GM19324 (cell line): ENCODE results near the gene CES2.
A peak's percentile ranks its signal among the peaks of the same experiment; 100 is the strongest.
"Not testable (repeated sequence)": the region's sequence is repeated elsewhere in the genome, so short reads cannot be mapped to it uniquely, and the experiment has no call there.

Experiments used
- ATAC-seq: cut with Tn5 transposase; IDR thresholded peaks from one replicate; pipeline ENCODE4 v1.9.1; 2021; ENCODE audit warnings: mild to moderate bottlenecking, moderate library complexity; ENCODE audit not compliant: unreplicated experiment, low FRiP score

The CES2 gene

DNA sequence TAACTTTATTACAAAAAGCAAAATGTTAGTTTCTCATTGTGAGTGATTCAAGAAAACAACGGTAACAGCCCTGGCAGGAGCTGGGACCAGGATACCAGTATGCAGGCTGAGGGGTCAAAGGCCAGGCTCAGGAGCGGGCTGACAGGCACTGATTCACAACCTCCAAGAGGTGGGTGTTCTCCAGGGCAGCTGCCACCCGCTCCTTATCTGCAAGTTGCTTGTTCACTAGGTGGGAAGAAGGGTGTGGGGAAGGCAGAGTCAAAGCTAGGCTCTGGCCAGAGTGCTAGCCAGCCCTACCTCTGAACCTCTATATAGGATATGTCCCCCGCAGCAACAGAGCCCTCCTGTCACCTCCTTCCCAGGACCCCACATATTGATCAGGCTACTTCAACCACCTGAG lies 3.2 kb upstream of the CES2 start:
- no peak for ATAC-seq

DNA sequence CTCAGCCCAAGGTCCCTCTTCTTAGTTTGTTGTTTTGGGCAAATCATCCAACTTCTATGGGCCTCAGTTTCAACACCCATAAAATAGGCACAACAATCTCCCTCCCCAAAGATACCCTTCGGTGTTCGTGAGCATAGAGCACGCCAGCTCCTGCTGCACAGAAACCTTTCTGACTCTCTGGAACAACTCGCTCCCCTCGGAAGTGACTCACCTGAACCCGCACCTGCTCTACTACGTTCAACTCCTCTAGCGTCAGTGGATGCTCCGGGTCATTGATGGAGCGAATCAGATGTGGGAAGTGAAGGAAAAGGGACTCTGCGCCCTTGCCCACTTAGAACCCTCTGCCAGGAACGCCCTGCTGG lies 1.6 kb upstream of the CES2 start:
- no peak for ATAC-seq

DNA sequence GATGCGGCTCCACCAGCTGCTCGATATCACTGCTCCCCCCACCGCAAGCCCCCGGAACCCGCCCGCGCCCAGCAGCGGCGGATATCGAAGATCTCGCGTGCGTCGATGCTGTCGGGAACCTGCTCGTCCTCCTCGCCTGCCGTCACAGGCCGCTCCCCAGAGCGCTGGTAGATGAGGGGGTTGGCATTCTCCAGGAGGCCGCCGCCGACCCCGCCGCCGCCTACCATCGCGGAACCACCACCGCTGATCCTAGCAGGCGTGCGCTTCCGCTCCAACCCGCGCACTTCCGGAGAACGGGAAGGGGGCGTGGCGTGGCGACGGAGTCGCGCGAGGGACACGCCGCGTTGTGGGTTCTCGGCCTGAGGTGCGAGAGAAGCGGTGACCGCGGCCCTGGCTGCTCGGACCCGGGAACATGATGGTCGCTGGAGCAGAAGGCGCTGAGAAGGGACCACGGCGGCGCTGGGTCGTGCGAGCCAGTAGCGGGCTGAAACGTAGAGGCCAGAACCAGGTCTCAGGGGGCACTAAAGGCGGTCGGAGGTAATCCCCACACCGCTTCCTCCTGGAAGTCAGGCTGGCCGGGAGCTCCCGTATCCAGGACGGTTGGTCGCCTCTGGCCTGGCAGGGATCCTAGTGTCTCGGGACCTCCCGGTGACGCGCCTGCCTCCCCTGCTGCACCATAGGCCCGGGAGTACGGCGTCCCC lies 1.0 kb upstream of the CES2 start, which contains the start of gene CIAO2B:
Gene CIAO2B, minus strand, starts transcription at position 265 of the 701 bp plus-strand sequence. Its CDS starts 38 bp downstream, at position 227.
- ATAC-seq: peak; percentile 84

DNA sequence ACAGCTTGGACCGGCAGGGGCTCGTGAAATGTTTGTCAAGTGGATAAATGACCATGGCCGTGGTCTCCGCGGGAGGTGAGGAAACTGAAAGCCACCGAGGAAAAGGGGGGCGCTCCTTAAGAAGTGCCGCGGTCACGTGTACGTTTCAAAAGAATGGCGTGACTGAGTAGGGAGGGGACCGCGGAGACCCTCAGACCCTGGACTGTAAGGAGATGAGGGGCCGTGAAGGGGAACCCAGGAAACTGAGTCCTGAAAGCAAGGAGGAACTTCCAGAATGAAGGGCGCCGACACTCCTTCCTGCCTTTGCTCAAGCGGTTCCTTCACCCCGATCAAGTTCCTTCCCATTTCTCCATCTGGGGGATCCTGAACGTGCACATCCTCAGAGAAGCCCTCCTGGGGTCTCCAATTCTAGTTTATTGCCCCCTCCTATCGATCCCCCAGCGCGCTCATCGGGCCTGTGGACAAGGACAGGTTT lies 440 bp upstream of the CES2 start:
- peak; percentile 14 for ATAC-seq

DNA sequence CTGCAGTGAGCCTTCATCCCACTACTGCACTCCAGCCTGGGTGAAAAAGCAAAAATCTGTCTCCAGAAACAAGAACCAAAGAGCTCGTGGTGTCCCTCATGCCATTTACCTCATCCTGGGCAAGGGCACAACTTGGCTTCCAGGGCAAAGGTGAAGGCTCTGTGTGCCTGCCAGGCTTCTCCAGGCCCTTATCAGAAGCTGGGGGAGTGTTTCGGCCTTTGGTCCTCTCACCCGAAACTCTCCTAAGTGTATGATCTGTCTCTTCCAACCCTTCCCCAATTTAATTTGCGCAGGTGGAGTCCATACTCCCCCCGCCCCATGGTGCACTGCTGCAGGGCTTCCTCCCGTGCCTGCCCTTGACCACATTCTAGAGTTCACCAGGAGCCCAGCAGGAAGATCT lies 1.1 kb downstream of the CES2 start:
- no peak for ATAC-seq

DNA sequence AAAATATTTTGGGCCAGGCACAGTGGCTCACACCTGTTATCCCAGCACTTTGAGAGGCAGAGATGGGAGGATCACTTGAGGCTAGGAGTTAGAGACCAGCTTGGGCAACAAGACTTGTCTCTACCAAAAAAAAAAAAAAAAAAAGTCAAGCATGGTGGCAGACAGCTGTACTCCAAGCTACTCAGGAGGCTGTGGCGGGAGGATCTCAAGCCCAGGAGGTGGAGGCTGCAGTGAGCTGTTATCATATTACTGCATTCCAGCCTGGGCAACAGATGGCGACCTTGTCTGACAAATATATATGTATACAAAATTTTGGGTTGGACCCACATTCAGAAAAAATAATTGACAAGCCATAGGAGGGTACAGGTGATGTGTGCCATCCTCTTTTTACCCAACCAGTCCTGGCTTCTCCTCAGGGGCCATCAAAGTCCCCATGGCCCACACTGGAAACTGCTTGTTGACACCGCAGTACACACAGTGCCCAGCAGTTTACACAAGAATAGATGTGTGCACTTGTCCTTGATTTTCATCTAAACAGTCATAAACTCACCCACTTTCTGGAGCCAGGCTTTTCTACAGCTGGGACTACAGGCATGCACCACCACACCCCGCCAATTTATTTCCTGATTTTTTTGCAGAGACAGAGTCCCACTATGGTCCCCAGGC lies 1.7 kb downstream of the CES2 start:
- no peak for ATAC-seq

DNA sequence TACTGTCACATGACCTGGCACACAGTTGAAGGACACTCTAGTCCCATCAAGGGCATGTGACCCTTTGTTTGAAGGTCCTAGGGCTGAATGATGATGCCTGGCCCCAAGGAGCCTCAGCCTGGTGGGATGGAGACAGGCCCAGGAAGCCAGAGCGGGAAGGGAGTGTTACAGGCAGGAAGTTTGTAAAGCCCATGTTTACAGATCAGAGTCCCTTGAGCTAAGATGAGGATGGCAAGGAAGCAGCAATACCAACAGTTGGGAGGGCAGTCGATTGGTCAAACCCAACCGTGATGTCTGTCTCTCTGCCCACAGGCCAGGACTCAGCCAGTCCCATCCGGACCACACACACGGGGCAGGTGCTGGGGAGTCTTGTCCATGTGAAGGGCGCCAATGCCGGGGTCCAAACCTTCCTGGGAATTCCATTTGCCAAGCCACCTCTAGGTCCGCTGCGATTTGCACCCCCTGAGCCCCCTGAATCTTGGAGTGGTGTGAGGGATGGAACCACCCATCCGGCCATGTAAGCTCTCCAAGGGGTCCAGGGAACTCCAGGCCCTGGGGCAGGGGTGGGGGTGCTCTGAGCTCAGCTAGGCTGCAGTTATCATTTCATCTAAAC lies 2.5 kb downstream of the CES2 start:
- ATAC-seq: no peak

DNA sequence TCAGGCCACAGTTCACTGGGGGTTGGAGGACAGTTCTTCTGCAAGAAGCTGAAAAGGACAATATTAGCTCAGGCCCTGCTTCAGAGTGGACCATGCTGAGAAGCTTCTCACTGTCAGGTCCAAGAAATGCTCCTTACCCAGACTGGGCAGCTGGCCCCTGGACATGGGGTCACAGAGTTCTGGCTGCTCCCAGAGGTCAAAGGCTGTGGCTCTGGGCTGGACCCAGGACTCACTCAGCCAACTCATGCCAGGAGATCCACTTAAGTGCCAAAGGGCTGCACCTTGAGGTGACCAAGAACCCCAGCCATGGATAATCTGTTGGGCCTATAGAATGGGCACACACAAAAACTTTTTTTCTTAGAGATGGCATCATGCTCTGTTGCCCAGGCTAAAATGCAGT lies 4.0 kb downstream of the CES2 start:
- no peak for ATAC-seq

DNA sequence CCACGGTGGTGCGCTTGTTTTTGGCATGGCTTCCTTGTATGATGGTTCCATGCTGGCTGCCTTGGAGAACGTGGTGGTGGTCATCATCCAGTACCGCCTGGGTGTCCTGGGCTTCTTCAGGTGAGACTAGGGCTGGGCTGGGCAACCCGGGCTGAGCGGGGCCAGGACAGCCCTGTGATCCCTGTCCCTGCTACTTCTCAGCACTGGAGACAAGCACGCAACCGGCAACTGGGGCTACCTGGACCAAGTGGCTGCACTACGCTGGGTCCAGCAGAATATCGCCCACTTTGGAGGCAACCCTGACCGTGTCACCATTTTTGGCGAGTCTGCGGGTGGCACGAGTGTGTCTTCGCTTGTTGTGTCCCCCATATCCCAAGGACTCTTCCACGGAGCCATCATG lies 4.9 kb downstream of the CES2 start:
- ATAC-seq: no peak

DNA sequence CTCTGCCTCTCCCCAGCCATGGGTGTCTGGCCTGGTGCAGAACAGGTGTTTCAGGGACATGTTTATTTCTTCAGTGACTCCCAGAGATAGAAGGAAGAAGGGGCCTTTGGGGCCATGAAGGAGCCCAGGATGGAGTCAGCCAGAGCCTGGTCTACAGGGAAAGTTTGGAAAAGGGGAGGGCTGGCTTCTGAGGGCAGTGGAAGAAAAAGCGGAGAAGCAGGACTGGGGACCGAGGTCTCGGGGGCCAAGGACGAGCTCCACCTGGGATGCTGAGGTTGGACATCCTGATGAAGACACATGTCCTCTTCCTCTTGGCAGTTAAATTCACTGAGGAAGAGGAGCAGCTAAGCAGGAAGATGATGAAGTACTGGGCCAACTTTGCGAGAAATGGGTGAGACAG lies 7.7 kb downstream of the CES2 start:
- no peak for ATAC-seq

DNA sequence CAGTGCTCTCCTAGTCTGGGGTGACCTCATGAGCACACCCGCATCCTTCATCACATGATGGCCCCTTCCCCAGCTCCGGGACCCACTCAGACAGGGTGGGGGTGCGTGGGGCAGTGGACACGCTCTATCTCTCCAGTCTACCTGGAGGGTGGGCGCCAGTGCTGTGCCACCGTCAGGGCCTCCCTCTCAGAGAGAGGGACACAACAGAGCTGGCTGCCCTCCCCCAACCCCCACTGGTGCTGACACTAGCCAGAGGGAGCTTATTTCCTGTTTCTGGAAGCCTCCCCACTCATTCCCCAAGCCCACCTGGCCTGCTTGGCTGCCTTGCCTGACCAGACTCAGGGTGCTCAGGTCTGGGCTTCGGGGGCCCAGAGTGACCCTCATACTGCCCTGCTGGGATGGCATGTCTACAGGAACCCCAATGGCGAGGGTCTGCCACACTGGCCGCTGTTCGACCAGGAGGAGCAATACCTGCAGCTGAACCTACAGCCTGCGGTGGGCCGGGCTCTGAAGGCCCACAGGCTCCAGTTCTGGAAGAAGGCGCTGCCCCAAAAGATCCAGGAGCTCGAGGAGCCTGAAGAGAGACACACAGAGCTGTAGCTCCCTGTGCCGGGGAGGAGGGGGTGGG lies 8.2 kb downstream of the CES2 start:
- no peak for ATAC-seq

DNA sequence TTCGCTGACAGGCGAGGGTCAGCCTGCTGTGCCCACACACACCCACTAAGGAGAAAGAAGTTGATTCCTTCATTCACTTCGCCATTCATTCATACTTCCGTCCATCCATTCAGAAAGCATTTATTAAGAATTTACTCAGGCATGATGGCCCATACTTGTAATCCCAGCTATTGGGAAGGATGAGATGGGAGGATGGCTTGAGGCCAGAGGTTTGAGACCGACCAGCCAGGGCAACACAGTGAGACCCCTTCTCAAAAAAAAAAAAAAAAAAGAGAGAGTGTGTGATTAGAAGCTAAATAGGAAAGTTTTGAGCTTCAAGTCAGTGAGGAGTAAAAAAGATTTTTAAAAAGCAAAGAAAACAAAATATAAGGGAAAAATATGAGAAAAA lies 8.7 kb downstream of the CES2 start:
- ATAC-seq: no peak

DNA sequence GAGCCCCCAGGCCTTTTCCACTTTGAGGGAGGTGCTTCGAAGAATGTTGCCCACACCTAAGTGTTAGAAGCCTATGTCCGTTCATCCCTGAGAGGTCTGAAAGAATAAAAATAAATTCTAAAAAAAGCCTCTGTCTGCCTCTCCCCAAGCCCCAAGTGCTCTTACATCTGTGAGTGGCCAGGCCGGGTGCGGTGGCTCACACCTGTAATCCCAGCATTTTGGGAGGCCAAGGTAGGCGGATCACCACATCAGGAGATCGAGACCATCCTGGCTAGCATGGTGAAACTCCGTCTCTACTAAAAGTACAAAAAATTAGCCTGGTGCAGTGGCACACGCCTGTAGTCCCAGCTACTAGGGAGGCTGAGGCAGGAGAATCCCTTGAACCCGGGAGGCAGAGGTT lies 9.7 kb downstream of the CES2 start:
- ATAC-seq: not testable (repeated sequence)

DNA sequence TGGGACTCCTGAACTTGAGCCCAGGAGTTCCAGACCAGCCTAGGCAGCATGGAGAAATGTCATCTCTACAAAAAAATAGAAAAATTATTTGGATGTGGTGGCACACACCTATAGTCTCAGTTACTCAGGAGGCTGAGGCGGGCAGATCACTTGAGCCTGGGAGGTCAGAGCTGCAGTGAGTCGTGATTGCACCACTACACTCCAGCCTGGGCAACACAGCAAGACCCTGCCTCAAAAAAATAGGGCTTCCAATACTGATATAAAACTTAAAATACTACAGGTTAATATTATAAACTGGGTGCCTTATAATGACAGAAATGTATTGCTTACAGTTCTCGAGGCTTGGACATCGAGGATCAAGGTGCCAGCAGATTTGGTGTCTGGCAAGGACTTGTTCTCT lies 10.6 kb downstream of the CES2 start:
- no peak for ATAC-seq

DNA sequence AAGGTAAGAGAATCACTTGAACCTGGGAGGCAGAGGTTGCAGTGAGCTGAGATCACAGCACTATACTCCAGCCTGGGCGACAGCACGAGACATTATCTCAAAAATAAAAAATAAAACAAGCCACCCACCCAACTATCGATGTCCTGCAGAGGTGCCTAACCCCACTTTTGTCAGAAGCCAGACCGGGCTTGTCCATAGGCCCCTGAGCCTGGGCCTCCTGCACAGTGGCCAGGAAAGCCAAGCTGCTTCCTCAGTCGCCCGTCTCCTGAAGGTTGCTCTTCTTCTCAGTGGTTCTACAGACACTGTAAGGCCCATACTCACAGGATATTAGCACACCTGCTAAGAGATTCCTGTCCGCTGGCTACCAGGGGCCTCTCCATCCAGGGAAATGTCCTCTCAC lies 11.2 kb downstream of the CES2 start:
- ATAC-seq: no peak

DNA sequence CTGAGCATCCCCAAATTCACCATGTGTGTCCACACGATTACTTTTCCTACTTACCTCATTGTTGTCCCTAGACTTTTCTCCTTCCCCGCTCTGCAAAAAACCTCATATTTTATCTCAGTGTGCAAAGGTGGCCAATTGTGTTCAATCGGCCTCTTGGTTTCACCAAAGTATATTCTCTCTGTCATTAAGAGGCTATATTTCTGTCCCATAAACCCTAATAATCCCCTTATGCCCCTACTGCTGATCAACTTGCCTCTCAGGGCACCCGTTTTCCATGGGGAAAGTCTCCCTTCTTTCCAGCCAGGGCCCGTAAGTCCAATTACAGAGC lies 11.6 kb downstream of the CES2 start:
- no peak for ATAC-seq

DNA sequence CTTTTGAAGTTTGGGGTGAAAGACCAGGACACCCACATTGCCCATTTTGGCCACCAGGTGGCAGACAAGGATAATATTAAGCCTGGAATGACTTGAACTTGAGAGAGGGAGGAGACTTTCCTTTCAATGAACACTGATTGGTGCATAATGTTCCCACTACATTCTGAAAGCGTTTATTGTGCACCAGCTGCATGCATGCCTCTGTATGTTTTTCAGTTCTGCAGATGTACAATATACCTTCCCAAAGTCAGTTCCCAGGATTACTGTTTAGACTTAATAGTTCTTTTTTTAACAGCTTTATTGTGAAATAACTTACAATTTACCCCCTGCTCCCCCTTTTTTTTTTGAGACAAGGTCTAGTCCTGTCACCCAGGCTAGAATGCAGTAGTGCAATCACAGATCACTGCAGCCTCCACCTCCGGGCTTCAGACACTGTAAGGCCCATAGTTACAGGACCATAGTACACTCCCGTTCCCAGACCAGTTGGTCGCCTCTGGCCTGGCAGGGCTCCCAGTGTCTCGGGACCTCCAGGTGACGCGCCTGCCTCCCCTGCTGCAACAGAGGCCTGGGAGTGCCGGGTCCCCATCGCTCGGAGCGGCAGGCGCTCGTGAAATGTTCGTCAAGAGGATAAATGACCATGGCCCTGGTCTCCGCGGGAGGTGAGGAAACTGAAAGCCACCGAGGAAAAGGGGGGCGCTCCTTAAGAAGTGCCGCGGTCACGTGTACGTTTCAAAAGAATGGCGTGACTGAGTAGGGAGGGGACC lies 12.2 kb downstream of the CES2 start:
- ATAC-seq: no peak

DNA sequence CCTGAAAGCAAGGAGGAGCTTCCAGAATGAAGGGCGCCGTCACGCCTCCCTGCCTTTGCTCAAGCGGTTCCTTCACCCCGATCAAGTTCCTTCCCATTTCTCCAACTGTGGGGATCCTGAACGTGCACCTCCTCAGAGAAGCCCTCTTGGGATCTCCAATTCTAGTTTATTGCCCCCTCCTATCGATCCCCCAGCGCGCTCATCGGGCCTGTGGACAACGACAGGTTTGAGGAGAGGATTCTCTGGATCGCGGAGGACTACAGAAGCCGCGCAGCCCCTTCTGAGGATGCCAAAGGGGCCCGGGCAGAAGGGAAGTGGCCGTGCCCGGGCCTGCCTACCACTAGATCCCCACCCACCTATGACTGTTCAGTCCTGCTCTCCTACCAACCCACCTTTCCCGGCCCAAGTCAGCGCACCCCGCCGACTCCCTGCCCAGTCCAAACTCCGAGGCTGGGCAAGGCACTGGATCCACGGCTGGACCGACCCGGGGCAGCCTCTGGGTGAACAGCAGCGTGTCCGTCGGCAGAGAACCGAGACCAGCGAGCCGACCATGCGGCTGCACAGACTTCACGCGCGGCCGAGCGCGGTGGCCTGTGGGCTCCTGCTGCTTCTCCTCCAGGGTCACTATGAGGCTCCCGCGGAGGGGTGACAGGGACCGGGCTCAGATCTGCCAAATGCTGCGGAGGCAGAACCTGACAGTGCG lies 13.0 kb downstream of the CES2 start:
- no peak for ATAC-seq

DNA sequence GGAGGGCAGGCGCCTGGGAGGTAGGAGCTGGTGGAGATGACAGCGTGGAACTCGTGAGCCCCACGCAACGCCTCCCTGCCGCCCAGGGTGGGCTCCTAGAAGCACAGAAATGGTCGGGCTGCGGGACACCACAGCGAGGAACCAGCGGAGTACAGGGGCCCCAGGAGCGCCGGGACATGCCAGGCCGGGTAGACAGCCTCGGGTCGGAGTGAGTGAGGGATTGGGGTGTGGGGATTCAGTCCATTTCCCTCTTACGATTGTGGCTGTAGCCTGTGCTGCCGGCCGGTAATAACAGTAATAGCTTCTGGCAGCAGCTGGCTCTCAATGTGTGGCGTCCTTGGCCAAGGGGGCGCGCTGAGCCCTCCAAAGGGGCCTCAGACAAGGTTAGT lies 13.5 kb downstream of the CES2 start:
- no peak for ATAC-seq

DNA sequence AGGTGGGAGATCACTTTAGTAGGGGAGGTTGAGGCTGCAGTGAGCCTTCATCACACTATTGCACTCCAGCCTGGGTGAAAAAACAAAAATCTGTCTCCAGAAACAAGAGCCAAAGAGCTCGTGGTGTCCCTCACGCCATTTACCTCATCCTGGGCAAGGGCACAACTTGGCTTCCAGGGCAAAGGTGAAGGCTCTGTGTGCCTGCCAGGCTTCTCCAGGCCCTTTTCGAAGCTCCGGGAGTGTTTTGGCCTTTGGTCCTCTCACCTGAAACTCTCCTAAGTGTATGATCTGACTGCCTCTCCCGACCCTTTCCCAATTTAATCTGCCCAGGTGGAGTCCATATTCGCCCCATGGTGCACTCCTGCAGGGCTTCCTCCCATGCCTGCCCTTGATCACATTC lies 14.2 kb downstream of the CES2 start:
- no peak for ATAC-seq
